Measurements from ENCODE around the gene ANO1. TPM values are rescaled to one million over a fixed set of nuclear protein-coding genes. Genes with fewer than 3 reads are reported as not detected.

Gene ANO1
- total RNA-seq, 4 donors from 2014 or later, result 1.5 to 8.7 (median 4.6) TPM

DNA sequence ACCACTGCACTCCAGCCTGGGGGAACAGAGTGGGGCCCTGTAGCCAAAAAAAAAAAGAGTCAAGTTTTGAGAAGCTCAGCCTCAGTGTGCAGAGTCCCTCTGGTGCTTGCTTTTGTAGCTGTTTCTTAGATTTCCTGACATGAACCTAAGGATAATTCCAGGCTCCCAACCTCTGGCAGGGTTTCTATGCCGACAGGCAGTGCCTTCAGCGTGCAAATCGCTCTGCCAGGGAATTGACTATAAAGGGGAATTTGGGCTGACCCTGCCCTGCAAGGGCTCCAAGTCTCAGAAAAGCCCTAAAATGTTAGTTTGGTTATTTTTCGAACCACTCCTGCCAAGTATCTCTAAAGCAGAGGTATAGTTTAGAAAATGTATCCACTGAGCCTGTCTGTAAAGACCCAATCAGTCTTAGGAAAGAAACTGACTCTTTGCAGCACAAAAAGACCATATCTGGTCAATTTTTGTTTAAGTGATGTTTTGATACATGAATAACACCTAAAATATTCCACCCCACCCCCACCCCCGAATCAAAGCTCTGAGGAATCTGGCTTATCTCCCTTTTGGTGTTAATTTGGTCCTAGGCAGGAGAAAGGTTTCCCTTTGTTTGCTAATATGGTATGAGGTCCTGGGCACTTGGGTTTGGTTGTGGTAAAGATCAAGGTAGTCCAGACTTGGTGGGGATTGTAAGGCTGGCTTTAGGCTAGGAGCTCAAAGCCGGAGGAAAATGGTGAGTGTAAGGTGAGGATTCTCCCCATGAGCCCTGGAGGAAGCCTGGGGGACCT is 49.7 kb downstream of the ANO1 start:
- TF ChIP-seq, protein P1, sequence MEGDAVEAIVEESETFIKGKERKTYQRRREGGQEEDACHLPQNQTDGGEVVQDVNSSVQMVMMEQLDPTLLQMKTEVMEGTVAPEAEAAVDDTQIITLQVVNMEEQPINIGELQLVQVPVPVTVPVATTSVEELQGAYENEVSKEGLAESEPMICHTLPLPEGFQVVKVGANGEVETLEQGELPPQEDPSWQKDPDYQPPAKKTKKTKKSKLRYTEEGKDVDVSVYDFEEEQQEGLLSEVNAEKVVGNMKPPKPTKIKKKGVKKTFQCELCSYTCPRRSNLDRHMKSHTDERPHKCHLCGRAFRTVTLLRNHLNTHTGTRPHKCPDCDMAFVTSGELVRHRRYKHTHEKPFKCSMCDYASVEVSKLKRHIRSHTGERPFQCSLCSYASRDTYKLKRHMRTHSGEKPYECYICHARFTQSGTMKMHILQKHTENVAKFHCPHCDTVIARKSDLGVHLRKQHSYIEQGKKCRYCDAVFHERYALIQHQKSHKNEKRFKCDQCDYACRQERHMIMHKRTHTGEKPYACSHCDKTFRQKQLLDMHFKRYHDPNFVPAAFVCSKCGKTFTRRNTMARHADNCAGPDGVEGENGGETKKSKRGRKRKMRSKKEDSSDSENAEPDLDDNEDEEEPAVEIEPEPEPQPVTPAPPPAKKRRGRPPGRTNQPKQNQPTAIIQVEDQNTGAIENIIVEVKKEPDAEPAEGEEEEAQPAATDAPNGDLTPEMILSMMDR (IDR thresholded peaks at IDR 0.05; ENCODE audit: low read depth), result no peak

DNA sequence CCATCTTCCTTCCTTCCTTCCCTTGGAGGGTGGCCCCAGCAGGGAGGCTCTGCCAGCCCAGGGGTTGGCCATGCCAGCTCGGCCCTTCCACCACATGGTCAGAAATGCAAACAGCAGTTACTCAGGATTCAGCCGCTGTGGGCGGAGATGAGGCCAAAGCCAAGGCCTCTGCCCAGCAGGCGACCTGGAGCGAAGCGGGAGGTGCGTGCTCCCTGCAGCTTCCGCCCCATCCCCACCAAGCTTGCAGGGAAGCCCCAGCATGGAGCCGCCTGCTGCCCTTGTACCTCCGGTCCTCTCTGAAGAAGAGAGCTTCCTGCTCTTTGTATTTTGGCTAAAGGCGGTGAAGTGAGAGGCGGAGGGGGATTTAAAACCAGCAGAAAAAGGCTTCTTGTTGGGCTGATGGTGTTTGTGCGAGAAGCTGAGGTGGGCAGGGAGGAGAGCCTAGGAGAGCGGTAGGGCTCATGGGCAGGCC is 50.4 kb downstream of the ANO1 start:
- TF ChIP-seq, protein P1 (IDR thresholded peaks at IDR 0.05; ENCODE audit: low read depth), result no peak

DNA sequence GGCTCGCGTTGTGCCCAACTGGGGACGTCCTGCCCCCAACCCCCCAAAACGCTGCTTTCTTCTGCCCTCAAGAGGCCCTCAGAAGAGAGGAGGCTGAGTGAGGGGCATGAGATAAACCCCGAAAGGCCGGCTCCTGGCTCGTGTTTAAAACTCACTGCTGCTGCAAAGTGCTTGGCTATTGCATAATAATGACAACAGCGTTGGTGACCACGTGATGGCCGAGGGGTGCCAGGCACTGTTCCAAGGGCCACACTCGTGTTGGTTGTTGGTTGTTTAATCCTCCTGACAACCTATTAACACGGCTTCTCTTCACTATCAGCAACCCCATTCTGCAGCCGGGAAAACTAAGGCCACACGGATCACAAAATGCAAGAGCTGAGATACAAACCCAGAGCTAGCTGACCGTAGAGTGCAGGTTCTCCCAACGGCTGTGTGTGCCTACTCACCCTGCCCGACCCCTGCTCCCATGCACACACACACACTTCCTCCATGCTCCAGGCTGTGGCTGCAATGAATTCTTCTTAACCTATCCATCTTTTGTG is 51.0 kb downstream of the ANO1 start:
- TF ChIP-seq, protein P1 (IDR thresholded peaks at IDR 0.05; ENCODE audit: low read depth), result no peak

DNA sequence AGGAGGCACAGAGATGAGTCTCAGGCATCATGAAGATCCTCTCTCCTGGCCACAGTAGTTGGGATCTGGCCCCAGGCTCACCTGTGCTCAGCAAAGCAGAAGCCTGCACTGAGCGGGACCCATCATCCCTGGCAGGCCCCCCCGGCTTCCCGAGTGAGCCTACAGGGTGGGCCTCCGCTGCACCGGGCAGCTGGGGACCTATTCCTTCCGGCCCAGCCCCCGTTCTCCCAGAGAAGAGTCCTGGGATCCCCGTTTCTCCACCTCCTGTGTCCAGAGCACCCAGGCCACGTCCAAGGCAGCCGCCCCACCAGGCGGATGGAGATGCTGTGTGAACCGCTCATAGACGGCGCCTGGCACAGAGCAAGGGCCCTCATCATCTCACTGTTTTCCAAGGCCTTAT is 52.5 kb downstream of the ANO1 start:
- TF ChIP-seq, protein P1 (IDR thresholded peaks at IDR 0.05; ENCODE audit: low read depth), result no peak

DNA sequence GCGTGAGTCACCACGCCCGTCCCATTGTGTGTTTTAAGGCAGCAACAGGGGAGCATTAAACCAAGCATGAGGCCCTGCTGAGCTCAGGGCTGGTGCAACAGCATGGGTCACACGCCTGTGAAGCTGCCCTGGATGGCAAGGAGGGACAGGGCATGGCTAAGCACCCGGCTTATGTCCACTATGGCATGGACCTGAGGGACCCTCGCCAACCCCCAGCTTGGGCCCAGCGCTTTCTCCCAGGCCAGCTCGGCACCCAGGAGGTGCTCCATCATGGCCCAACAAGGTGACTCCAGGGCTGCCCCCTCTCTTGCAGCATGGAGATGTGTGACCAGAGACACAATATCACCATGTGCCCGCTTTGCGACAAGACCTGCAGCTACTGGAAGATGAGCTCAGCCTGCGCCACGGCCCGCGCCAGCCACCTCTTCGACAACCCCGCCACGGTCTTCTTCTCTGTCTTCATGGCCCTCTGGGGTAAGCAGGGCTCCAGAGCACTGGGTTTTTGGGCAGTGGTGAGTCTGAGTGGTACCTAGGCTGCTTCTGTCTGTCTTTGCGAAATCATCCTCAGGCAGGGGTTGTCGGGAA is 53.6 kb downstream of the ANO1 start:
- TF ChIP-seq, protein P1 (IDR thresholded peaks at IDR 0.05; ENCODE audit: low read depth), result no peak

DNA sequence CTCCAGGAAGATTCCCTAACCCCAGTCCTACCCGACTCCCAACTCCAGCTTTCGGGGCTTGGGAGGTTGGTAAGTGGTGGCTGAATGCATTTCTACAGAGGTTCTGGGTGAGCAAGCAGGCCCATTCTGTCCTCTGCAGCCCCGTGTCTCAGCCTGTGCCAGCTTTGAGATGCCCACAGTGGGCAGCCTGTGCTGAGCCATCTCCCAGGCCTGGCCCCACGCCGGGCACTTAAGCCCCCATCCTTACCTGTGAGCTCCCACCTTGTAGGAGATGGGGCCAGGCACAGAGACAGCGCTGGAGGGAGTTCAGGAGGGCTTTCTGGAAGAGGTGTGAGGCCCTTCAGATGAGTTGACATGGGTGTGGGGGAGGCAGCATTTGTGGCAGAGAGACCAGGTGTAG is 54.5 kb downstream of the ANO1 start:
- TF ChIP-seq, protein P1 (IDR thresholded peaks at IDR 0.05; ENCODE audit: low read depth), result no peak

DNA sequence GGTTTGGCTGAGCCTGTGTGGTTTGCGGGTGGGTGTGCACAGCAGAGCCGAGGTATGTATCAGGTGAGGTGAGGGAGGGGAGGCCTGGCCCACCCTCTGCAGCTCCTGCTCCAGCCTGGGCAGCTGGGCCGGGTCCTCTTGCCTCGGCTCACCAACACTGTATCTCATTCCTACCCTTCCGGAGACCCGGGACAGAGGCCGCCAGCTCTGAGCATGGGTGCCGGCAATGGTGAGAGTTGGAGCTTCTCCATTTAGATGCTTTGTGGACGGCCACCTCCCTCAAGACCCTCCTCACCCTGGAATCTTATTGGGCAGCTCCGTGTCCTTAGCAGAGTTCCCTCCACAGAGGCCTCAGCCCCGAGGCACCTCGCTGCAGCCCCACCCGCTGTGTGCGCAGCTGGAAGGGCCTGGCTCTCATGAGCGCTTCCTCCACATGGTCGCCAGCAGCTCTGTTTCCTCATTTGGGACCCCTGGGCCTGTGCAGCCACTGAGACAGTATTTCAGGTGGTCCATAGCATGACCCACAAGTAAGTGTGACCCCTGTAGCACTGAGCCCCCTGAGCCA is 55.7 kb downstream of the ANO1 start:
- TF ChIP-seq, protein P1 (IDR thresholded peaks at IDR 0.05; ENCODE audit: low read depth), result no peak

Data from subcutaneous adipose tissue (tissue), 4 donors.